Keratinocyte (primary cell): ENCODE measurements around the gene GMEB2.

Source experiments
- CTCF ChIP-seq, 3 experiments: IDR thresholded peaks in 1 of 3; conservative IDR thresholded peaks in 1 of 3; optimal IDR thresholded peaks in 1 of 3; 2 replicates in 2 of 3; 3 replicates in 1 of 3; pipeline versions ENCODE3 to v1.5.1; 2011; ENCODE audit warnings: low read length in 3 of 3, mild to moderate bottlenecking in 3 of 3, moderate library complexity in 2 of 3, control low read depth in 1 of 3, inconsistent platforms in 1 of 3; ENCODE audit not compliant: insufficient read depth in 2 of 3; ENCODE audit errors: extremely low read depth in 1 of 3
- EZH2 ChIP-seq: IDR thresholded peaks from one replicate; pipeline ENCODE4 v1.6.1; 2012; ENCODE audit warnings: inconsistent platforms, mild to moderate bottlenecking, low read length, moderate library complexity

DNA sequence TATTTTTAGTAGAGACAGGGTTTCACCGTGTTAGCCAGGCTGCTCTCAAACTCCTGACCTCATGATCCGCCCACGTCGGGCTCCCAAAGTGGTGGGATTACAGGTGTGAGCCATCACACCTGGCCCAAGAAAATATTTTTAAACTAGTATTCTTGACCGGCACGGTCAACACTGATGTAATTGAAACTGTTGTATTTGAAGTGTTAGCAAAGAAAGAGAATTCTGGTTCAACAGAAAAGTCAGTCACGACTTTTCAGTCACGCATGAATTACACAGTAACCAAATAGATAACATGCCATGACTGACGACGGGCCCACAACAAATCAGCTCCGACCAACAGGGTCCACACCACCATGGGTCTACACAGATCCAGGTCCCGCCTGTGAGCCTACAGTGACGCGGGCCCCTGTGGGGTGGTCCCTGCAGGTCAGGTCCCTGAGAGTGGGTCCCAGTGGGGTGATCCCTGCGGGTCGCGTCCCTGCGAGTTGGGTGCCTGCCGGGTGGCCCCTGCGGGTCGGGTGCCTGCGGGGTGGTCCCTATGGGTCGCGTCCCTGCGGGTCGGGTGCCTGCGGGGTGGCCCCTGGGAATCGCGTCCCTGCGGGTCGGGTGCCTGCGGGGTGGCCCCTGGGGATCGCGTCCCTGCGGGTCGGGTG lies 1.0 kb downstream of the GMEB2 start:
- TF ChIP-seq CTCF (optimal IDR thresholded peaks at IDR 0.05 in 1 of 3, IDR thresholded peaks at IDR 0.05 in 1 of 3, conservative IDR thresholded peaks at IDR 0.05 in 1 of 3; ENCODE audit: extremely low read depth in 1 of 3, insufficient read depth in 2 of 3, low read length in 3 of 3) (no peak), EZH2 (no peak)
